ENCODE results near the gene SH3D19.

The SH3D19 gene

DNA sequence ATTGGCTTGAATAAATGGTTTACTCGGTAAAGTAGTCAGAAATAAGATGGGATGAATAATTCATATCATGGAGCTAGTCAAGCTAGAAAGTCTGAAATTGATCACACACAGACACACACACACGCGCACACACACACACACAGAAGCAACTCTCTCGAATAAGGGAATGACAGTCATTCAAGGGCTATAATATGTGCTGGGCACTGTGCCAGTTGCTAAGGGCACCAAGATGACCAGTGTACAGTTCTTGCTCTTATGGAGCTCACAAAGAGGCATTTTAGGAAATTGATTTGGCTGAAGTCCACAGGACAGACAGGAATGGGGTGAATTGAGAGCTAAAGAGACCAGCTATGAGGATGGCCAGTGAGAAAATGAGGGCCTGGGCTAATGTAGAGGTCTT is 34.2 kb upstream of the SH3D19 start:
- TF ChIP-seq, protein P1, sequence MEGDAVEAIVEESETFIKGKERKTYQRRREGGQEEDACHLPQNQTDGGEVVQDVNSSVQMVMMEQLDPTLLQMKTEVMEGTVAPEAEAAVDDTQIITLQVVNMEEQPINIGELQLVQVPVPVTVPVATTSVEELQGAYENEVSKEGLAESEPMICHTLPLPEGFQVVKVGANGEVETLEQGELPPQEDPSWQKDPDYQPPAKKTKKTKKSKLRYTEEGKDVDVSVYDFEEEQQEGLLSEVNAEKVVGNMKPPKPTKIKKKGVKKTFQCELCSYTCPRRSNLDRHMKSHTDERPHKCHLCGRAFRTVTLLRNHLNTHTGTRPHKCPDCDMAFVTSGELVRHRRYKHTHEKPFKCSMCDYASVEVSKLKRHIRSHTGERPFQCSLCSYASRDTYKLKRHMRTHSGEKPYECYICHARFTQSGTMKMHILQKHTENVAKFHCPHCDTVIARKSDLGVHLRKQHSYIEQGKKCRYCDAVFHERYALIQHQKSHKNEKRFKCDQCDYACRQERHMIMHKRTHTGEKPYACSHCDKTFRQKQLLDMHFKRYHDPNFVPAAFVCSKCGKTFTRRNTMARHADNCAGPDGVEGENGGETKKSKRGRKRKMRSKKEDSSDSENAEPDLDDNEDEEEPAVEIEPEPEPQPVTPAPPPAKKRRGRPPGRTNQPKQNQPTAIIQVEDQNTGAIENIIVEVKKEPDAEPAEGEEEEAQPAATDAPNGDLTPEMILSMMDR (IDR thresholded peaks at IDR 0.05; ENCODE audit: low read depth, low read length) = no peak
- TF ChIP-seq EZH2phosphoT487 (IDR thresholded peaks at IDR 0.05; ENCODE audit: low read depth) = no peak

DNA sequence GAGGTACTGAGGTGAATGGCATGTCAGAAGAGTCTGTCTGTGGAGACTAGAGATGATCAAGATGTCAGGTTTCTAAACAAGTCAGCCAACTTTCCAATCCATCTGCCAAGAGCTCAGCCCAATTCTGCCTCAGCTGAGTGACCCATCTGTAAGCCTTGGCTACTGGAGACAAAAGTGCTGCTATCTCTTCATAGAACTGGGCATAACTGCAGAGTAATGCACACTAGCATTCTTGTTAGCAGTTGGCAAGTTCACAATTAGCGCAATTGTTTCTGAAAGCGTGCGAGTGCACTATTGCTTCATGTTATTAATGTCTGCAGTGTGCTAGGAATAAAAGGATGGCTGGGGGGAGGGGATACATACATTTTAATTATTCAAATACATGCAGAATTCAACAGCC is 32.9 kb upstream of the SH3D19 start:
- Histone ChIP-seq H3K9ac (ENCODE audit: low read length) (no peak overlapping the region), H3K4me1 (ENCODE audit: low read length) (0 out of 2 replicates have a peak, but pooled peaks cover 4% of the 10 kb centered on the region), H3K4me2 (ENCODE audit: low read length) (no peak overlapping the region), H3K4me3 (ENCODE audit: low read length) (no peak overlapping the region), H2AFZ (ENCODE audit: low read depth, low read length) (no peak overlapping the region), H3K27me3 (ENCODE audit: low read depth, low read length) (peaks cover 12% of the 10 kb centered on the region; the same call in 1 of the 2 replicates), H3K27ac (ENCODE audit: low read length) (no peak overlapping the region), H3K9me3 (ENCODE audit: insufficient read depth, low read length) (no peaks in the 10 kb centered on the region), H3K79me2 (ENCODE audit: low read length) (no peaks in the 10 kb centered on the region), H3K36me3 (replicated peaks; ENCODE audit: low read depth, low read length) (no peaks in the 10 kb centered on the region), H4K20me1 (ENCODE audit: insufficient read depth, low read length) (no peaks in the 10 kb centered on the region)
- TF ChIP-seq, protein P1 (IDR thresholded peaks at IDR 0.05; ENCODE audit: low read depth, low read length) = no peak
- no peak for TF ChIP-seq EZH2phosphoT487 (IDR thresholded peaks at IDR 0.05; ENCODE audit: low read depth)

More for the DNA sequence above, 34.2 kb upstream of the SH3D19 start:
- H3K4me3 ChIP-seq (ENCODE audit: low read length) = no peak overlapping the region
- H3K4me2 ChIP-seq (ENCODE audit: low read length) = no peak overlapping the region
- H3K27me3 ChIP-seq (ENCODE audit: low read depth, low read length) = peaks cover 12% of the 10 kb centered on the region; the same call in 1 of the 2 replicates
- no peaks in the 10 kb centered on the region for H3K9me3 ChIP-seq (ENCODE audit: insufficient read depth, low read length)
- no peak overlapping the region for H3K27ac ChIP-seq (ENCODE audit: low read length)
- no peak overlapping the region for H3K9ac ChIP-seq (ENCODE audit: low read length)
- H3K79me2 ChIP-seq (ENCODE audit: low read length) = no peaks in the 10 kb centered on the region
- no peaks in the 10 kb centered on the region for H3K36me3 ChIP-seq (replicated peaks; ENCODE audit: low read depth, low read length)
- H2AFZ ChIP-seq (ENCODE audit: low read depth, low read length) = no peak overlapping the region
- H4K20me1 ChIP-seq (ENCODE audit: insufficient read depth, low read length) = no peaks in the 10 kb centered on the region
- H3K4me1 ChIP-seq (ENCODE audit: low read length) = 0 out of 2 replicates have a peak, but pooled peaks cover 4% of the 10 kb centered on the region

DNA sequence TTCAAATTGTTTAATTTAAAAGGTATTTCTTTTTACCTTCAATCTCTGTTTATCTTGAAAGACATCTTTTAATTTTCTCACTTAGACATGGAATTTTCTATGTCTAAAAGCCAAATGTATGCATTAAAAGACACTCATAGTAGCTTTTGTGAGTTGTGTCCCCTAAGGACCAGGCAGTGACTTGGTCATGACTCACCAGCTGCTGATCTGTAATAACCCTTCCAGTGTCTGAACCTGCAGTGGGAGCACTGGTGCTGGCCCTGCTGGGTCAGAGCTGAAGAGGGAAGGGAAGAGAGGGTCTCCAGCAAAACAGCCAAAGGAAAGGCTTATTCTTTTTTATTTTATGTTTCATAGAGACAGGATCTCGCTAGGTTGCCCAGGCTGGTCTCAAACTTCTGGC is 31.1 kb upstream of the SH3D19 start:
- H3K27me3 ChIP-seq (ENCODE audit: low read depth, low read length) = peaks cover 12% of the 10 kb centered on the region; the same call in 1 of the 2 replicates
- H3K4me2 ChIP-seq (ENCODE audit: low read length) = no peak overlapping the region
- H3K4me1 ChIP-seq (ENCODE audit: low read length) = no peaks in the 10 kb centered on the region
- no peak overlapping the region for H3K27ac ChIP-seq (ENCODE audit: low read length)
- H4K20me1 ChIP-seq (ENCODE audit: insufficient read depth, low read length) = no peaks in the 10 kb centered on the region
- no peak for TF ChIP-seq EZH2phosphoT487 (IDR thresholded peaks at IDR 0.05; ENCODE audit: low read depth)
- TF ChIP-seq, protein P1 (IDR thresholded peaks at IDR 0.05; ENCODE audit: low read depth, low read length) = no peak
- no peak overlapping the region for H2AFZ ChIP-seq (ENCODE audit: low read depth, low read length)
- no peak overlapping the region for H3K4me3 ChIP-seq (ENCODE audit: low read length)
- no peak overlapping the region for H3K9ac ChIP-seq (ENCODE audit: low read length)
- no peaks in the 10 kb centered on the region for H3K79me2 ChIP-seq (ENCODE audit: low read length)
- no peaks in the 10 kb centered on the region for H3K36me3 ChIP-seq (replicated peaks; ENCODE audit: low read depth, low read length)
- H3K9me3 ChIP-seq (ENCODE audit: insufficient read depth, low read length) = no peaks in the 10 kb centered on the region

DNA sequence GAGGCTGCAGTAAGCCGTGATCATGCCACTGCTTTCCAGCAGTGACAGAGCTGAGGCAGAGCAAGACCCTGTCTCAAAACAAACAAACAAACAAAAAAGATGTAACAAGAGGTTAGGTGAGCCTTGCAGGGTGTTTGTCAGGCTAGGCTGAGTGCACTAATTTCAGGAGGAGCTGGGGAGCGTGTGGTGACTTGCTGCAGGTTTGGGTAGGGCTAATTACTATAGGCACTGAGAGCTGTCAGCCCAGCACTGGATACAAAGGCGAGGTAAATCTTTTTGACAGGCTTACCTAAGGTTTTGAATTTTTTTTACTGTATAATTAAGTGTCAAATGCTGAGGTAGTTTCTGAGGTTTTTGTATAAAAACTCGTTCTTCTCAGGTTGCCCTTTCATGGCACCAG is 29.8 kb upstream of the SH3D19 start:
- no peaks in the 10 kb centered on the region for H3K9me3 ChIP-seq (ENCODE audit: insufficient read depth, low read length)
- no peak overlapping the region for H3K4me2 ChIP-seq (ENCODE audit: low read length)
- no peak overlapping the region for H3K4me3 ChIP-seq (ENCODE audit: low read length)
- no peaks in the 10 kb centered on the region for H3K4me1 ChIP-seq (ENCODE audit: low read length)
- peaks cover 12% of the 10 kb centered on the region; the same call in 1 of the 2 replicates for H3K27me3 ChIP-seq (ENCODE audit: low read depth, low read length)
- H2AFZ ChIP-seq (ENCODE audit: low read depth, low read length) = no peak overlapping the region
- no peaks in the 10 kb centered on the region for H4K20me1 ChIP-seq (ENCODE audit: insufficient read depth, low read length)
- no peak overlapping the region for H3K9ac ChIP-seq (ENCODE audit: low read length)
- no peaks in the 10 kb centered on the region for H3K36me3 ChIP-seq (replicated peaks; ENCODE audit: low read depth, low read length)
- no peak overlapping the region for H3K27ac ChIP-seq (ENCODE audit: low read length)
- TF ChIP-seq EZH2phosphoT487 (IDR thresholded peaks at IDR 0.05; ENCODE audit: low read depth) = no peak
- TF ChIP-seq, protein P1 (IDR thresholded peaks at IDR 0.05; ENCODE audit: low read depth, low read length) = no peak
- no peaks in the 10 kb centered on the region for H3K79me2 ChIP-seq (ENCODE audit: low read length)

Measured in OCI-LY3 (cell line).